Measurements from ENCODE around the gene FZD2. TPM values are rescaled to one million over a fixed set of nuclear protein-coding genes. Genes with fewer than 3 reads are reported as not detected.

The FZD2 gene
- total RNA-seq, 1 donor from 2014 or later = 89.7 TPM

DNA sequence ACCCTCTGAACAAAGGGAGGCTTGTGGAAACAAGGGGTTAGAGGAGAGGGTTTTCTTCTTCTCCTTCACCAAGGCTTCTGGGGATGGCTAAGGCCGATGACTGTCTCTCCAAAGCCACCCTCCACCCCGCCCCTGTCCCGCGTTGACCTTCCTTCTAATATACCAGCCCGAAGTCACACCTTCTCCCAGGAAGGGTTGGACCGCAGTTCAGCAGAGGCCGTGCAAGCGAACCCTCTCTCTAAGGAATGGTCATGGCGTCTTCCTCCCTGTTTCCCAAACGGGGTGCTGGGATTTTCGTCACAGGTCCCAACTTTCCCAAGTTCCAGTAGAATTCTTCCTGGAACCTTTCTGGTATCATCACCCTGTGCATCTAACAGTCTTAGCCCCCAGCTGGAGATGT, 49.4 kb downstream of the FZD2 start:
- no peak for DNase-seq (ENCODE audit: low spot score, unreplicated experiment)
- no peak for TF ChIP-seq CTCF (IDR thresholded peaks at IDR 0.05; ENCODE audit: unreplicated experiment)
- H3K27me3 Mint-ChIP-seq = no peaks in the 10 kb centered on the region
- H3K9me3 Mint-ChIP-seq (ENCODE audit: low read depth) = no peaks in the 10 kb centered on the region
- H3K36me3 Mint-ChIP-seq (ENCODE audit: insufficient read depth) = no peaks in the 10 kb centered on the region
- H3K27ac Mint-ChIP-seq = no peak overlapping the region
- no peak overlapping the region for H3K4me3 Mint-ChIP-seq (ENCODE audit: low read depth)
- H3K4me1 Mint-ChIP-seq (ENCODE audit: low read depth) = peaks cover 41% of the 10 kb centered on the region

- no peak for TF ChIP-seq CTCF (IDR thresholded peaks at IDR 0.05; ENCODE audit: unreplicated experiment)
- H3K36me3 Mint-ChIP-seq (ENCODE audit: insufficient read depth) = no peaks in the 10 kb centered on the region
- peak; percentile 36 for DNase-seq (ENCODE audit: low spot score, unreplicated experiment)
- H3K9me3 Mint-ChIP-seq (ENCODE audit: low read depth) = no peaks in the 10 kb centered on the region
- peak overlapping the region; percentile 82 for H3K27ac Mint-ChIP-seq
- H3K4me1 Mint-ChIP-seq (ENCODE audit: low read depth) = peaks cover 32% of the 10 kb centered on the region
- no peak overlapping the region for H3K4me3 Mint-ChIP-seq (ENCODE audit: low read depth)
- no peaks in the 10 kb centered on the region for H3K27me3 Mint-ChIP-seq
These were observed 50.8 kb downstream of the FZD2 start for GRCh38 chr17:44607836-44608690.

DNA sequence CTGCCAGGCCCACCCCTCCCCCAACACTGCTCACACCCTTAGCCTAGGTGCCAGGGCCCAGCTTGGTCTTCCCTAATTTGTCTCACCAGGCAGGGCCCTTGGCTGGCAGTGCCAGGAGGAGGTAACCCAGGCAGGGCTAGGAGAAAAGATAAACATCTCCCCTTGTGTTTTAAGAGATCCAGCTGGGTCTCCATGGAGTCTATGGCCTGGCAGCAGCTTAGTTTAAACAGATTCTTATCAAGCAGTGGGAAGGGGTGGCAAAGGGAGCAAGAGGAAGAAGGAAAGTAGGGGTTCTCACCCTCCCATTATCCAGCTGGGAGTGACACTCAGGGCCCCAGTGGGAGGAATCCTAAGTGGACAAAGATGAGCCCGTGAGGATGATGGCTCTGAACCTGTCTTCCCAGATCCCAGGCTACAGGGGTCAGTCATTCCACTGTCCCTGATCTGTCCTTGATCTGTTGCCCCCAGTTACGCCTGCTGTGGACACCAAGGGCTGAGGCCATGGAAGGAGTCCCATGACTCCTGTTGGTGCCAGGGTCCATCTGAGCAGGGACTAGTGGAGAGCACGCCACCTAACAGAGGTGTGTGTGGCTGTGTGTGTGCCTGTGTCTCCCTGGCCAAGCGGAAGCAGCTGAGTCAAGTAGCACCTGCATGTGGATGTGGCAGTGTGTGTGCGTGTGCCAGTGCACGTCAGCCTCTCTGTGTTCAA, 51.6 kb downstream of the FZD2 start:
- TF ChIP-seq CTCF (IDR thresholded peaks at IDR 0.05; ENCODE audit: unreplicated experiment) = no peak
- Mint-ChIP-seq H3K4me3 (ENCODE audit: low read depth) (no peak overlapping the region), H3K27me3 (no peaks in the 10 kb centered on the region), H3K27ac (peak overlapping the region; percentile 91), H3K36me3 (ENCODE audit: insufficient read depth) (no peaks in the 10 kb centered on the region), H3K4me1 (ENCODE audit: low read depth) (peaks cover 32% of the 10 kb centered on the region), H3K9me3 (ENCODE audit: low read depth) (no peaks in the 10 kb centered on the region)
- DNase-seq (ENCODE audit: low spot score, unreplicated experiment) = no peak

GRCh38 chr17:44610331-44610730, 53.0 kb downstream of the FZD2 start:
- Mint-ChIP-seq H3K4me1 (ENCODE audit: low read depth) (peaks cover 34% of the 10 kb centered on the region), H3K27me3 (no peaks in the 10 kb centered on the region), H3K9me3 (ENCODE audit: low read depth) (no peaks in the 10 kb centered on the region), H3K4me3 (ENCODE audit: low read depth) (peak overlapping the region; percentile 25), H3K36me3 (ENCODE audit: insufficient read depth) (no peaks in the 10 kb centered on the region), H3K27ac (peak overlapping the region; percentile 90)
- TF ChIP-seq CTCF (IDR thresholded peaks at IDR 0.05; ENCODE audit: unreplicated experiment) = no peak
- DNase-seq (ENCODE audit: low spot score, unreplicated experiment) = peak; percentile 42

Other genes with a start within 250 kb of the FZD2 start
- gene RUNDC3A, start 248.9 kb upstream of the FZD2 start, total RNA-seq = 8.4 and 9.3 TPM in 2 replicates
- gene SLC25A39, start 232.7 kb upstream of the FZD2 start, total RNA-seq = 129 and 139 TPM in 2 replicates
- 97.9 and 99.7 TPM in 2 replicates for gene GRN, start 212.2 kb upstream of the FZD2 start, total RNA-seq
- gene FAM171A2, start 193.6 kb upstream of the FZD2 start, total RNA-seq = 39.9 and 42.5 TPM in 2 replicates
- 1.2 and 2.6 TPM in 2 replicates for gene ITGA2B, start 167.8 kb upstream of the FZD2 start, total RNA-seq
- gene GPATCH8, start 54.1 kb upstream of the FZD2 start, total RNA-seq = 70.9 and 76.5 TPM in 2 replicates
- 0.69 and 0.86 TPM in 2 replicates for gene MEIOC, start 99.0 kb downstream of the FZD2 start, total RNA-seq
- 27.3 and 28.2 TPM in 2 replicates for gene CCDC43, start 132.3 kb downstream of the FZD2 start, total RNA-seq
- gene DBF4B, start 151.2 kb downstream of the FZD2 start, total RNA-seq = 22.6 and 27.2 TPM in 2 replicates
- 1.4 and 2.4 TPM in 2 replicates for gene ADAM11, start 201.5 kb downstream of the FZD2 start, total RNA-seq

Measured in progenitor cell of endocrine pancreas (in vitro differentiated cells).